Measurements from ENCODE around the gene TTC39A. TPM values are rescaled to one million over a fixed set of nuclear protein-coding genes. Genes with fewer than 3 reads are reported as not detected.

TTC39A gene
- total RNA-seq, 5 donors from 2014 or later (not counting 1 experiment from before 2014, with no cell fraction given), result 0.36 TPM; not detected in 4

DNA sequence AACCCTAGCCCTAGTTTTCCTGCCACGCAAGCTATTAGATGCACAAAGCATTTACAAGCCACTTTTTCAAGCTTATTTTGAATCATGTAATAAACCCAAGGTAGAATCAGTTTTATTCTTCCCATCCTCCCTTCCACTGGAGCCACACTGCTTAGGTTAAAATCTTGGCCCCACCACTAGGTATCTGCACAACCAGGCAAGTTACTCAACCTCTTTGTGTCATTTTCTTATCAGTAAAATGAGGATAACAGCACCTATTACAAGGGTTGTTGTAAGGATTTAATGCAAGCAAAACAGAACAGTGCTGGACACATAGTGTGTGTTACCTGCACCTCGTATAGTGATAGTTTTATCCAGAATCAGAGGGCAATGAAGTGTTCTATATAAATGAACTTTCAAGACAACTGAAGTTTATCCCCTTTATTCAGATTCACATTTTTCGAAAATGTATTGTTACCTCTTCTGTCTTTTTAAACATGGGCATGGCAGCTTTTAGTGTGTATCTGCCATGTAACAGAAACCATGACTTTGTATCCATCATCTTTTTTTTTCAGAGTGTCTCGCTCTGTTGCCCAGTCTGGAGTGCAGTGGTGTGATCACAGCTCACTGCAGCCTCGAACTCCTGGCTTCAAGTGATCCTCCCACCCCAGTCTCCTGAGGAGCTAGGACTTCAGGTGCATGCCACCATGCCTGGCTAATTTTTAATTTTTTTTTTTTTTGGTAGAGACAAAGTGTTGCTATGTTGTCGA lies 17.2 kb upstream of the TTC39A start:
- Histone ChIP-seq H3K36me3 (ENCODE audit: control insufficient read depth in 2 of 2, extremely low read depth in 1 of 2, insufficient read depth in 1 of 2, low read length in 1 of 2) (no peaks in the 10 kb centered on the region), H3K27me3 (replicated peaks in 1 of 2; ENCODE audit: control insufficient read depth in 2 of 2, extremely low read depth in 1 of 2, insufficient read depth in 2 of 2, low read length in 1 of 2) (peaks cover 2 to 37% of the 10 kb centered on the region in 2 experiments), H3K4me3 (ENCODE audit: control insufficient read depth in 1 of 2, extremely low read depth in 1 of 2, low read length in 1 of 2) (no peak overlapping the region), H3K27ac (ENCODE audit: low read length) (no peak overlapping the region), H3K4me1 (ENCODE audit: control insufficient read depth in 1 of 2, extremely low read depth in 1 of 2, insufficient read depth in 2 of 2, low read length in 2 of 2) (peaks cover 0 to 7% of the 10 kb centered on the region in 2 experiments), H3K9me3 (no peaks in the 10 kb centered on the region)
- ChIA-PET POLR2A (interaction anchor here in 1 of 2 donors (0.6 to 0.7 kb wide), 2 partner anchors 10 to 101 kb away, joined by 3 to 5 read pairs; no protein-coding TSS in a partner anchor), CTCF (no interaction called here)
- no peak overlapping the region for H3K27ac Mint-ChIP-seq
- no peak overlapping the region for H3K4me3 Mint-ChIP-seq
- no peaks in the 10 kb centered on the region for H3K9me3 Mint-ChIP-seq
- peaks cover 24 to 34% of the 10 kb centered on the region in 2 donors for H3K27me3 Mint-ChIP-seq
- no peak for DNase-seq
- ATAC-seq (replicated peaks in 1 of 4), result no peak
- H3K4me1 Mint-ChIP-seq, result peaks cover 0 to 7% (median 5%) of the 10 kb centered on the region in 3 donors
- peaks cover 3% of the 10 kb centered on the region for H3K36me3 Mint-ChIP-seq
- WGBS (ENCODE audit: insufficient coverage), result 100% methylated on average over 2 of the region's 6 CpGs

DNA sequence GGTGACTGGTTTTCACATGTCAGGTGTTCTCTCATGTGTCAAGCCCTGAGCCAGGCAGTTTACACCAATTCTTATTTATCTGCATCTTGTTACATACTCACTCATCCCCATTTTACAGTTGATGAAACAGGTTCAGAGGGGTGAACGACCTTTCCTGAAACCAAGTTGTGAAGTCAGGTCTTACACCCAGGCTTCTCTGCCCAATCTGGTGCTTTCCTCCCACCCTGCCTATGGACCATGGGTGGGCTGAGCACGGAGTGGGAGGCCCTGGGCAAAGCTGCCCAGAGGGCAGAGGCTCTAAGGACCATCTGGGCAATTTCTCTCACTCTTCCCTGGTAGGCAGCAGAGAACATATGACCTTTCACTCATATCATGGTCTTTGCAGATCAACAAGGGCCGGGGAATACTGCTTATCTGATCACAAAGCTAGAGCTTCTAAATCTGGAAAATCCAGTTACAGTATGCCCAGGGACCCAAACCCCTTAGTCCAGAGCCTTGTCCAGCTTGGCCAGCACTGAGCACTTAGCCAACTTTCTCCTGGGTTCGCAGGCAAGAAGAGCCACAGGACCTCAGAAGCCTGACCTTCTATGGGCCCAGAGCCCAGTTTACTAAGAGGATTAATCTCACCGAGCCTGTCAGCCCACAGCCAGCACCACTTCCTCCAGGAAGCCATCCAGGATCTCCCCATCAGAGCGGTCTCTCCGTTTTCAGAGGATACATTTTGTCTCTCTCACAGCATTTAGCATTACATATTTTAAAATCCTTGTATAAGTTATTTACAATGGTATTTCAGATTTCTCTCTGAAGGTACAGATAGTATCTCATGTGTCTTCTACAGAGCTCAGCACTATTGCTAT lies 16.0 kb upstream of the TTC39A start:
- WGBS (ENCODE audit: insufficient coverage), result 81% methylated on average over 4 of the region's 7 CpGs
- ATAC-seq (replicated peaks in 1 of 4) (no peak), DNase-seq (no peak)
- Mint-ChIP-seq H3K27me3 (peaks cover 34 to 46% of the 10 kb centered on the region in 2 donors), H3K4me3 (no peak overlapping the region), H3K9me3 (no peaks in the 10 kb centered on the region), H3K36me3 (no peaks in the 10 kb centered on the region), H3K4me1 (peaks cover 0 to 5% (median 4%) of the 10 kb centered on the region in 3 donors), H3K27ac (no peak overlapping the region)
- Histone ChIP-seq H3K4me1 (ENCODE audit: control insufficient read depth in 1 of 2, extremely low read depth in 1 of 2, insufficient read depth in 2 of 2, low read length in 2 of 2) (peaks cover 0 to 7% of the 10 kb centered on the region in 2 experiments), H3K9me3 (no peaks in the 10 kb centered on the region), H3K4me3 (ENCODE audit: control insufficient read depth in 1 of 2, extremely low read depth in 1 of 2, low read length in 1 of 2) (no peak overlapping the region), H3K27ac (ENCODE audit: low read length) (no peak overlapping the region), H3K27me3 (replicated peaks in 1 of 2; ENCODE audit: control insufficient read depth in 2 of 2, extremely low read depth in 1 of 2, insufficient read depth in 2 of 2, low read length in 1 of 2) (peaks cover 2 to 46% of the 10 kb centered on the region in 2 experiments), H3K36me3 (ENCODE audit: control insufficient read depth in 2 of 2, extremely low read depth in 1 of 2, insufficient read depth in 1 of 2, low read length in 1 of 2) (no peaks in the 10 kb centered on the region)
- POLR2A ChIA-PET, result interaction anchor here in 1 of 2 donors (0.6 kb wide), 1 partner anchor 11 kb away, joined by 5 read pairs; no protein-coding TSS in a partner anchor
- CTCF ChIA-PET, result no interaction called here

DNA sequence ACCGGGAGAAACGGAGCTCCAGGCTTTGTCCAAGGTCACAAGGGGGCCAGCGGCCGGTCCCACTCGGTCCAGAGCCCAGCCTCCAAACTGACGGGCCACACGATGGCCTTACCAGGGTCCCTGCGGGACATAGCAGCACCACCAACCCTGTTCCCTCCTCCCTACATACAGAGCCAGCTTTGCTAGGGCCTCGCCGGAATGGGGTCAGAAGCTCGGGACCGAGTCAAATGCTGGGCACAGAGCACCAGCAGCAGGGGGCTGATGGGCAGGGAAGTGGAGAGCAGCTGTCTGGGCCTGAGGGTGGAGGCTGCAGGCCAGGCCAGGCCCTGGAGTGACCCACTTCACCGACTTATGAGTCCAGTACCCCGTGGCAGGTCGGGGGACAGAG lies 14.9 kb upstream of the TTC39A start:
- no peak overlapping the region for H3K4me3 Mint-ChIP-seq
- no peak overlapping the region for H3K27ac ChIP-seq (ENCODE audit: low read length)
- ATAC-seq (replicated peaks in 1 of 4), result no peak
- H3K36me3 ChIP-seq (ENCODE audit: control insufficient read depth in 2 of 2, extremely low read depth in 1 of 2, insufficient read depth in 1 of 2, low read length in 1 of 2), result no peaks in the 10 kb centered on the region
- ChIA-PET POLR2A (no interaction called here), CTCF (interaction anchor here in 1 of 2 donors (0.5 kb wide), 1 partner anchor 60 kb away, joined by 7 read pairs; no protein-coding TSS in a partner anchor)
- no peaks in the 10 kb centered on the region for H3K36me3 Mint-ChIP-seq
- H3K27ac Mint-ChIP-seq, result no peak overlapping the region
- WGBS (ENCODE audit: insufficient coverage), result 70% methylated on average over 11 of the region's 15 CpGs
- peaks cover 0 to 7% of the 10 kb centered on the region in 2 experiments for H3K4me1 ChIP-seq (ENCODE audit: control insufficient read depth in 1 of 2, extremely low read depth in 1 of 2, insufficient read depth in 2 of 2, low read length in 2 of 2)
- H3K9me3 Mint-ChIP-seq, result no peaks in the 10 kb centered on the region
- peaks cover 0 to 5% (median 0%) of the 10 kb centered on the region in 3 donors for H3K4me1 Mint-ChIP-seq
- peaks cover 37 to 48% of the 10 kb centered on the region in 2 donors for H3K27me3 Mint-ChIP-seq
- no peaks in the 10 kb centered on the region for H3K9me3 ChIP-seq
- no peak overlapping the region for H3K4me3 ChIP-seq (ENCODE audit: control insufficient read depth in 1 of 2, extremely low read depth in 1 of 2, low read length in 1 of 2)
- no peak for DNase-seq
- peaks cover 2 to 50% of the 10 kb centered on the region in 2 experiments for H3K27me3 ChIP-seq (replicated peaks in 1 of 2; ENCODE audit: control insufficient read depth in 2 of 2, extremely low read depth in 1 of 2, insufficient read depth in 2 of 2, low read length in 1 of 2)

DNA sequence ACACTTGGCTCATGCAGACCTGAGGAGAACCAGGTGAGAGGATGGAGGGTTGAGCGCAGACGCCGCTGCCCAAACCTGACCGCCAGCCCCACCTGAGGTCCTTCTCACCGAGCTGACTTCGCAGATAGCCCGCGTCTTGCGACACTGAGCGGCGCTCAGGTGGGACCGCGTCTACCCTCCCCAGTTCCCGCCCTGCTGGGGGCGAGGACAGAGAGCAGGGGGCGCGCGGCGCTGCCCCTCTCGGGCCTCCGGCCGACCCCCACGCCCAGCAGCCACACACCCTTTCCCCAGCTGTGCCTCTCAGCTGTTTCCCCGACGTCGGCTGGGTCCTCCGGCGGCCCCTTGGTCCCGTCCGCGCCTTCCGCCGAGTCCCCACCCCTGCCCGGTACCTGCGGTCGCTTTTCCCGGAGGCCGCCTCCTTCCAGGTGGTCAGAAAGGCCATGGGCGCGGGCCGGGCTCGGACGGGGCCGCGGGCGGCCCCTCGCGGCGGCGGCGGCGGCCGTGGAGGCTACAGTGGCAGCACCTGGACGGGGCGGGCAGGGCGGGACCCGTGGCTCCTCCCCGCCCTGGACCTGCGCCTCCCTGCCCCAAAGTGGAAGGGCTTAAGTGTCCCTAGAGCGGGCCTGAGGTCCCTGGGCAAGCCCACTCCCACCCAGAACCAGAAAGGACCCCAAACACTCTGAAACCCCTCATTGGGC lies 14.4 kb upstream of the TTC39A start:
- ATAC-seq (replicated peaks in 1 of 4), result no peak

DNA sequence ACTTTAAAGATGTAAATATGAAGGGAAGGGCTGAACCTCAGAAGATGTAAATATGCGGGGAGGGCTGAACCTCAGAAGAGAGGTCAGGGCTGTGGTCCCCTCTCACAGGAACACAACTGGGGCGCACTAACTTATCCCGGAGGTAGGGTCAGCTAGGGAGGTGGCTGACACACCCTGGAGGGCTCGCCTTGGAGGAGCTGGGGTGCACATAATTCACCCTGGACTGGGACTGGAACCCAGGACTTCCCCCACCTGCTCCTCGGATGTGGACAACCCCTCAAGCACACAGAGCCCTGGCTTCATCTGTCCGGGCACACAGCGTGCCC lies 13.9 kb upstream of the TTC39A start:
- no peak for ATAC-seq (replicated peaks in 1 of 4)
- H3K36me3 Mint-ChIP-seq, result no peaks in the 10 kb centered on the region

More for the DNA sequence above, 14.4 kb upstream of the TTC39A start:
- Mint-ChIP-seq H3K27me3 (peaks cover 41 to 48% of the 10 kb centered on the region in 2 donors), H3K36me3 (no peaks in the 10 kb centered on the region), H3K9me3 (no peaks in the 10 kb centered on the region), H3K4me3 (no peak overlapping the region), H3K4me1 (peaks cover 0 to 5% (median 0%) of the 10 kb centered on the region in 3 donors), H3K27ac (no peak overlapping the region)
- Histone ChIP-seq H3K9me3 (no peaks in the 10 kb centered on the region), H3K36me3 (ENCODE audit: control insufficient read depth in 2 of 2, extremely low read depth in 1 of 2, insufficient read depth in 1 of 2, low read length in 1 of 2) (no peaks in the 10 kb centered on the region), H3K4me3 (ENCODE audit: control insufficient read depth in 1 of 2, extremely low read depth in 1 of 2, low read length in 1 of 2) (no peak overlapping the region), H3K4me1 (ENCODE audit: control insufficient read depth in 1 of 2, extremely low read depth in 1 of 2, insufficient read depth in 2 of 2, low read length in 2 of 2) (peaks cover 0 to 7% of the 10 kb centered on the region in 2 experiments), H3K27ac (ENCODE audit: low read length) (no peak overlapping the region), H3K27me3 (replicated peaks in 1 of 2; ENCODE audit: control insufficient read depth in 2 of 2, extremely low read depth in 1 of 2, insufficient read depth in 2 of 2, low read length in 1 of 2) (peaks cover 2 to 55% of the 10 kb centered on the region in 2 experiments)
- DNase-seq, result no peak
- ChIA-PET CTCF (no interaction called here), POLR2A (no interaction called here)
- 9% methylated on average over 56 of the region's 60 CpGs for WGBS (ENCODE audit: insufficient coverage)

DNA sequence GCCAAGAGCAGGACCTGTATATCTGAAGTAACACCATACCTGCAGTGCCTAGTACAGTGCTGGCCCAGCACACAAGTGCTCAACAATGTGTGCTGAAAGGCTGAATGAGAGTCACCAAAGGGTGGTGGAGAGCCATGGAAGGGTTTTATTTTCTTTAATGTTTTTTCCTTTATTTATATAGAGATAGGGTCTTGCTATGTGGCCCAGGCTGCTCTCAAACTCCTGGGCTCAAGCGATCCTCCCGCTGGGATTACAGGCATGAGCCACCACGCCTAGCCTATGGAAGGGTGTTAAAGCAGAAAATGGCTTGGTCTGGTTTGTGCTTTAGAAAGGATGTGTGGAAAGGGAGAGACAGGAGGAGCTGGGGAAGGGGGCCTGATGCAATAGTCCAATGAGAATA lies 13.3 kb upstream of the TTC39A start:
- H3K4me3 Mint-ChIP-seq, result no peak overlapping the region
- 87% methylated on average over 3 of the region's 3 CpGs for WGBS (ENCODE audit: insufficient coverage)

More for the DNA sequence above, 13.9 kb upstream of the TTC39A start:
- Histone ChIP-seq H3K9me3 (no peaks in the 10 kb centered on the region), H3K27ac (ENCODE audit: low read length) (no peak overlapping the region), H3K4me3 (ENCODE audit: control insufficient read depth in 1 of 2, extremely low read depth in 1 of 2, low read length in 1 of 2) (no peak overlapping the region), H3K36me3 (ENCODE audit: control insufficient read depth in 2 of 2, extremely low read depth in 1 of 2, insufficient read depth in 1 of 2, low read length in 1 of 2) (no peaks in the 10 kb centered on the region), H3K4me1 (ENCODE audit: control insufficient read depth in 1 of 2, extremely low read depth in 1 of 2, insufficient read depth in 2 of 2, low read length in 2 of 2) (peaks cover 0 to 7% of the 10 kb centered on the region in 2 experiments), H3K27me3 (replicated peaks in 1 of 2; ENCODE audit: control insufficient read depth in 2 of 2, extremely low read depth in 1 of 2, insufficient read depth in 2 of 2, low read length in 1 of 2) (peaks cover 2 to 60% of the 10 kb centered on the region in 2 experiments)
- peaks cover 42 to 48% of the 10 kb centered on the region in 2 donors for H3K27me3 Mint-ChIP-seq
- H3K27ac Mint-ChIP-seq, result no peak overlapping the region
- no peak overlapping the region for H3K4me3 Mint-ChIP-seq
- peaks cover 0 to 5% (median 0%) of the 10 kb centered on the region in 3 donors for H3K4me1 Mint-ChIP-seq
- ChIA-PET POLR2A (no interaction called here), CTCF (no interaction called here)
- DNase-seq, result no peak
- H3K9me3 Mint-ChIP-seq, result no peaks in the 10 kb centered on the region
- 70% methylated on average over 6 of the region's 7 CpGs for WGBS (ENCODE audit: insufficient coverage)

More for the DNA sequence above, 13.3 kb upstream of the TTC39A start:
- H3K36me3 Mint-ChIP-seq, result no peaks in the 10 kb centered on the region
- peaks cover 0 to 5% (median 0%) of the 10 kb centered on the region in 3 donors for H3K4me1 Mint-ChIP-seq
- H3K36me3 ChIP-seq (ENCODE audit: control insufficient read depth in 2 of 2, extremely low read depth in 1 of 2, insufficient read depth in 1 of 2, low read length in 1 of 2), result no peaks in the 10 kb centered on the region
- CTCF ChIA-PET, result no interaction called here
- no peaks in the 10 kb centered on the region for H3K9me3 Mint-ChIP-seq
- H3K27ac ChIP-seq (ENCODE audit: low read length), result no peak overlapping the region
- peaks cover 0 to 7% of the 10 kb centered on the region in 2 experiments for H3K4me1 ChIP-seq (ENCODE audit: control insufficient read depth in 1 of 2, extremely low read depth in 1 of 2, insufficient read depth in 2 of 2, low read length in 2 of 2)
- no peak overlapping the region for H3K27ac Mint-ChIP-seq
- ATAC-seq (replicated peaks in 1 of 4) (no peak), DNase-seq (no peak)
- peaks cover 2 to 60% of the 10 kb centered on the region in 2 experiments for H3K27me3 ChIP-seq (replicated peaks in 1 of 2; ENCODE audit: control insufficient read depth in 2 of 2, extremely low read depth in 1 of 2, insufficient read depth in 2 of 2, low read length in 1 of 2)
- no peaks in the 10 kb centered on the region for H3K9me3 ChIP-seq
- H3K4me3 ChIP-seq (ENCODE audit: control insufficient read depth in 1 of 2, extremely low read depth in 1 of 2, low read length in 1 of 2), result no peak overlapping the region
- POLR2A ChIA-PET, result no interaction called here
- peaks cover 42 to 52% of the 10 kb centered on the region in 2 donors for H3K27me3 Mint-ChIP-seq
